GM12872 (cell line): ENCODE results near the gene KYNU.

Experiments
- CTCF ChIP-seq: IDR thresholded peaks from 3 replicates; pipeline ENCODE4 v1.5.1; 2011; ENCODE audit warnings: low read depth, mild to moderate bottlenecking, low read length, moderate library complexity; ENCODE audit not compliant: insufficient read depth

KYNU gene

DNA sequence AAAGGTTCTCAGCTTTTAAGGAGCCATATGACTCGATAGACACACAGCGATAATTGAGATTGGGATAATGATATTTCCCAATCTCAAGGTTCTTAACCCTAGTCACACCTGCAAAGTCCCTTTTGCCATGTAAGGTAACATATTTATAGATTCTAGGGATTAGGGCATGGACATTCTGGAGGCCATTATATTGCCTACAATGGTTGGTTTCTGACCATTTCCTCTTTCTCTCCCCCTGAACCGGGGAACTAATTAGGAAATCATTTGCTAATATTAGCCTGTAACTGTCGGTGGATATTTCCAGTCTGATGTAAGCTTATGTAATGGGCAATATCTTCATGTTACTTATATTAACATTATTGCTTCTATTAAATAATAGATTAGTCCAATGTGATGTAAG is 210.9 kb downstream of the KYNU start:
- TF ChIP-seq CTCF, result no peak
